ENCODE results near the gene SPAG9. TPM values are rescaled to one million over a fixed set of nuclear protein-coding genes. Genes with fewer than 3 reads are reported as not detected.

SPAG9 gene
- total RNA-seq, 1 experiment from 2014 or later, result 77.6 TPM

DNA sequence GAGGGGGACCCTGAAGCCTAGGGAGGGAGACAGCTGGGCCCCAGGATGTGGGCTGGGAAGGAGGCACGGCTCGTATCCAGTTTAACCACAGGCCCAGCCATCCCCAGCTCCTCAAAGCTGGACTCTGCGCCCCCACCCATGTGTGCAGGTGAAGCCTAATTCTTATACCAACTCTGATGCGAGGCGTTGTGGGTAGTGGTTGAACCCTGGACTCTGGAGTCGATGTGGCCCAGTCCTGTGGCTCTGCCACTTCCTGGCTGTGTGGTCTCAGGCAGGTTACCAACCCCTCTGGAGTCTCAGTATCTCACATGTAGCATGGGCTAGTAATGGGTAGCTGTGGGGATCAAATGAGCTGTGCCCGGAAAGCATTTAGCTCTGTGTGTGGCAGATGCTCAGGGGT is 194.1 kb downstream of the SPAG9 start:
- H3K4me1 ChIP-seq (ENCODE audit: control insufficient read depth in 1 of 2, insufficient read depth in 2 of 2, low read length in 2 of 2), result peaks cover 0 to 13% of the 10 kb centered on the region in 2 experiments; a peak in 2 of 4 replicates
- no peaks in the 10 kb centered on the region for H3K9me3 ChIP-seq (ENCODE audit: control insufficient read depth in 1 of 2, insufficient read depth in 1 of 2, low read depth in 1 of 2, low read length in 2 of 2)
- POLR2A ChIA-PET, result interaction anchor here (2.9 kb wide), 1 partner anchor 60 kb away, joined by 10 read pairs; the partner anchor contains the start of gene TOB1
- no peaks in the 10 kb centered on the region for H3K36me3 ChIP-seq (ENCODE audit: control insufficient read depth in 1 of 2, insufficient read depth in 2 of 2, low read length in 2 of 2)
- ATAC-seq (no peak), DNase-seq (ENCODE audit: low read depth, low spot score) (no peak)
- no peak overlapping the region for H2AFZ ChIP-seq (ENCODE audit: low read depth, low read length, poor library complexity, severe bottlenecking)
- no peaks in the 10 kb centered on the region for H3K79me2 ChIP-seq (ENCODE audit: insufficient read depth, low read length)
- no peak for TF ChIP-seq CEBPB (IDR thresholded peaks at IDR 0.05; ENCODE audit: low read depth)
- H3K4me2 ChIP-seq (ENCODE audit: low read length), result no peak overlapping the region
- RAD21 ChIA-PET (ENCODE audit: low non-redundant PET in 1 of 2, low total read pairs in 2 of 2, uncharacterized antibody in 2 of 2, unreplicated experiment in 2 of 2), result no interaction called here
- no peaks in the 10 kb centered on the region for H3K27me3 ChIP-seq (ENCODE audit: insufficient read depth, low read length)
- no peak overlapping the region for H3K4me3 ChIP-seq (replicated peaks in 1 of 2; ENCODE audit: low read depth in 1 of 2, low read length in 2 of 2)
- H3K27ac ChIP-seq (ENCODE audit: low read depth, low read length), result no peak overlapping the region
- H3K9me2 ChIP-seq (ENCODE audit: insufficient read depth), result no peaks in the 10 kb centered on the region
- no peaks in the 10 kb centered on the region for H4K20me1 ChIP-seq (ENCODE audit: insufficient read depth)
- CTCF ChIA-PET, result no interaction called here
- no TSS peak for BruUV-seq (replicated peaks)
- intact Hi-C loops (cut with micrococcal nuclease), result no loop called here
- no peak overlapping the region for H3K9ac ChIP-seq (ENCODE audit: low read length)

DNA sequence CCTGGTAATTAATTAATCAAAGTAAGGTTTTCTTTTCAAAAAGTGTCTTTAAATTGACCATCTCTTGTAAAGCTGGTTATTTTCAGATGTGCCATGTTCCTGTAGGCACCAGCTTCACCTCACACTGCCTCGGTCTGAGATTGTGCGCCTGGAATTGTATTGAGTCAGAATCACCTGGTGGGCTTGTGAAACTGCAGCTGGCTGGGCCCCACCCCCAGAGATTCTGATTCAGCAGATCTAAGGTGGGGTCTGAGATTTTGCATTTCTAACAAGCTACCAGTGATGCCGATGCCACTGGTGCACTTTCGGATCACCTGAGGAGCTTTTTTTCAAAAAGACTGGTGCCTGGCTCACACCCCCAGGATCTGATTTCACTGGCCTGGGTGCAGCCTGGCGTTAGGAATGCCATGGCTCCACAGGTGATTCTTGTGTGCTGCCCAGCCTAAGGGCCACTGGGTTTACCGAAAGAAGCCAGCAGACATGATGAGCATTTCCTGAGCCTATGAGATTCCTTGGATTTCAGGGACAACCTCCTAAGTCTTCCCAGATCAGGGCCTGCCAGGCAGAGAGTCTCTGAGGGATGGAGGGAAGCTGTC is 195.3 kb downstream of the SPAG9 start:
- H3K4me3 ChIP-seq (replicated peaks in 1 of 2; ENCODE audit: low read depth in 1 of 2, low read length in 2 of 2), result no peak overlapping the region
- H3K4me1 ChIP-seq (ENCODE audit: control insufficient read depth in 1 of 2, insufficient read depth in 2 of 2, low read length in 2 of 2), result peaks cover 0 to 4% of the 10 kb centered on the region in 2 experiments; a peak in 1 of 4 replicates
- no peak overlapping the region for H3K4me2 ChIP-seq (ENCODE audit: low read length)
- no peaks in the 10 kb centered on the region for H3K9me2 ChIP-seq (ENCODE audit: insufficient read depth)
- ChIA-PET POLR2A (no interaction called here), CTCF (no interaction called here), RAD21 (ENCODE audit: low non-redundant PET in 1 of 2, low total read pairs in 2 of 2, uncharacterized antibody in 2 of 2, unreplicated experiment in 2 of 2) (no interaction called here)
- no peaks in the 10 kb centered on the region for H3K9me3 ChIP-seq (ENCODE audit: control insufficient read depth in 1 of 2, insufficient read depth in 1 of 2, low read depth in 1 of 2, low read length in 2 of 2)
- no peak overlapping the region for H3K9ac ChIP-seq (ENCODE audit: low read length)
- ATAC-seq, result no peak
- DNase-seq (ENCODE audit: low read depth, low spot score), result no peak
- H3K79me2 ChIP-seq (ENCODE audit: insufficient read depth, low read length), result no peaks in the 10 kb centered on the region
- H3K36me3 ChIP-seq (ENCODE audit: control insufficient read depth in 1 of 2, insufficient read depth in 2 of 2, low read length in 2 of 2), result no peaks in the 10 kb centered on the region
- no peaks in the 10 kb centered on the region for H3K27me3 ChIP-seq (ENCODE audit: insufficient read depth, low read length)
- no peaks in the 10 kb centered on the region for H4K20me1 ChIP-seq (ENCODE audit: insufficient read depth)
- no TSS peak for BruUV-seq (replicated peaks)
- no peak overlapping the region for H2AFZ ChIP-seq (ENCODE audit: low read depth, low read length, poor library complexity, severe bottlenecking)
- no peak overlapping the region for H3K27ac ChIP-seq (ENCODE audit: low read depth, low read length)
- intact Hi-C loops (cut with micrococcal nuclease), result no loop called here
- TF ChIP-seq CBX3 (IDR thresholded peaks at IDR 0.05; ENCODE audit: low read depth) (no peak), YY1 (IDR thresholded peaks at IDR 0.05; ENCODE audit: extremely low read depth, insufficient replicate concordance, low read depth, low read length) (no peak), EZH2phosphoT487 (IDR thresholded peaks at IDR 0.05; ENCODE audit: borderline replicate concordance) (no peak), FOSL1 (IDR thresholded peaks at IDR 0.05; ENCODE audit: low read depth) (no peak), SP1 (IDR thresholded peaks at IDR 0.05; ENCODE audit: low read depth) (no peak), EZH2 (IDR thresholded peaks at IDR 0.05) (no peak), SIN3A (IDR thresholded peaks at IDR 0.05; ENCODE audit: low read depth) (no peak), TCF7L2 (IDR thresholded peaks at IDR 0.05; ENCODE audit: borderline replicate concordance, extremely low read depth, insufficient read depth, insufficient read length) (no peak), RAD21 (IDR thresholded peaks at IDR 0.05; ENCODE audit: low read depth) (no peak)
- TF ChIP-seq, protein P1, sequence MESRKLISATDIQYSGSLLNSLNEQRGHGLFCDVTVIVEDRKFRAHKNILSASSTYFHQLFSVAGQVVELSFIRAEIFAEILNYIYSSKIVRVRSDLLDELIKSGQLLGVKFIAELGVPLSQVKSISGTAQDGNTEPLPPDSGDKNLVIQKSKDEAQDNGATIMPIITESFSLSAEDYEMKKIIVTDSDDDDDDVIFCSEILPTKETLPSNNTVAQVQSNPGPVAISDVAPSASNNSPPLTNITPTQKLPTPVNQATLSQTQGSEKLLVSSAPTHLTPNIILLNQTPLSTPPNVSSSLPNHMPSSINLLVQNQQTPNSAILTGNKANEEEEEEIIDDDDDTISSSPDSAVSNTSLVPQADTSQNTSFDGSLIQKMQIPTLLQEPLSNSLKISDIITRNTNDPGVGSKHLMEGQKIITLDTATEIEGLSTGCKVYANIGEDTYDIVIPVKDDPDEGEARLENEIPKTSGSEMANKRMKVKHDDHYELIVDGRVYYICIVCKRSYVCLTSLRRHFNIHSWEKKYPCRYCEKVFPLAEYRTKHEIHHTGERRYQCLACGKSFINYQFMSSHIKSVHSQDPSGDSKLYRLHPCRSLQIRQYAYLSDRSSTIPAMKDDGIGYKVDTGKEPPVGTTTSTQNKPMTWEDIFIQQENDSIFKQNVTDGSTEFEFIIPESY (IDR thresholded peaks at IDR 0.05; ENCODE audit: extremely low read depth, insufficient replicate concordance, low read length), result no peak
- TF ChIP-seq, protein P2, sequence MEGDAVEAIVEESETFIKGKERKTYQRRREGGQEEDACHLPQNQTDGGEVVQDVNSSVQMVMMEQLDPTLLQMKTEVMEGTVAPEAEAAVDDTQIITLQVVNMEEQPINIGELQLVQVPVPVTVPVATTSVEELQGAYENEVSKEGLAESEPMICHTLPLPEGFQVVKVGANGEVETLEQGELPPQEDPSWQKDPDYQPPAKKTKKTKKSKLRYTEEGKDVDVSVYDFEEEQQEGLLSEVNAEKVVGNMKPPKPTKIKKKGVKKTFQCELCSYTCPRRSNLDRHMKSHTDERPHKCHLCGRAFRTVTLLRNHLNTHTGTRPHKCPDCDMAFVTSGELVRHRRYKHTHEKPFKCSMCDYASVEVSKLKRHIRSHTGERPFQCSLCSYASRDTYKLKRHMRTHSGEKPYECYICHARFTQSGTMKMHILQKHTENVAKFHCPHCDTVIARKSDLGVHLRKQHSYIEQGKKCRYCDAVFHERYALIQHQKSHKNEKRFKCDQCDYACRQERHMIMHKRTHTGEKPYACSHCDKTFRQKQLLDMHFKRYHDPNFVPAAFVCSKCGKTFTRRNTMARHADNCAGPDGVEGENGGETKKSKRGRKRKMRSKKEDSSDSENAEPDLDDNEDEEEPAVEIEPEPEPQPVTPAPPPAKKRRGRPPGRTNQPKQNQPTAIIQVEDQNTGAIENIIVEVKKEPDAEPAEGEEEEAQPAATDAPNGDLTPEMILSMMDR (IDR thresholded peaks at IDR 0.05 in 2 of 3, conservative IDR thresholded peaks at IDR 0.05 in 1 of 3; ENCODE audit: borderline replicate concordance in 1 of 3, insufficient read depth in 1 of 3, low read depth in 2 of 3, low read length in 2 of 3), result no peak
- TF ChIP-seq, protein P3, sequence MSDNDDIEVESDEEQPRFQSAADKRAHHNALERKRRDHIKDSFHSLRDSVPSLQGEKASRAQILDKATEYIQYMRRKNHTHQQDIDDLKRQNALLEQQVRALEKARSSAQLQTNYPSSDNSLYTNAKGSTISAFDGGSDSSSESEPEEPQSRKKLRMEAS (IDR thresholded peaks at IDR 0.05), result no peak
